CD4-positive, alpha-beta T cell treated with Interferon alpha-2 for 1 hour (primary cell): Measurements from ENCODE around the gene MTHFR.

ENCODE experiments used
- DNase-seq, 2 donors: peaks; one replicate each; pipeline ENCODE4 v3.0.0-alpha.2; 2020 to 2022

MTHFR gene

GRCh38 chr1:11780380-11781147 lies 25.2 kb downstream of the MTHFR start:
- DNase-seq: no peak

GRCh38 chr1:11779715-11780379 lies 25.9 kb downstream of the MTHFR start:
- no peak for DNase-seq

- DNase-seq: no peak
Observed at GRCh38 chr1:11778844-11779623, 26.7 kb downstream of the MTHFR start.

GRCh38 chr1:11778336-11778735 lies 27.4 kb downstream of the MTHFR start:
- DNase-seq: no peak

- DNase-seq: no peak
Observed at GRCh38 chr1:11777658-11778322, 28.0 kb downstream of the MTHFR start.

GRCh38 chr1:11774753-11775152 lies 31.0 kb downstream of the MTHFR start:
- no peak for DNase-seq

GRCh38 chr1:11772458-11772857 lies 33.3 kb downstream of the MTHFR start:
- no peak for DNase-seq

- no peak for DNase-seq
Observed at GRCh38 chr1:11771481-11772043, 34.2 kb downstream of the MTHFR start.

GRCh38 chr1:11770011-11770410 lies 35.8 kb downstream of the MTHFR start:
- no peak for DNase-seq

GRCh38 chr1:11769274-11769673 lies 36.5 kb downstream of the MTHFR start:
- no peak for DNase-seq

GRCh38 chr1:11768821-11769220 lies 36.9 kb downstream of the MTHFR start:
- no peak for DNase-seq

- no peak for DNase-seq
Observed at GRCh38 chr1:11767922-11768704, 37.7 kb downstream of the MTHFR start.

- no peak for DNase-seq
Observed at GRCh38 chr1:11766429-11766776, 39.4 kb downstream of the MTHFR start.

- no peak for DNase-seq
Observed at GRCh38 chr1:11765661-11766428, 39.9 kb downstream of the MTHFR start.

GRCh38 chr1:11764519-11764918 lies 41.2 kb downstream of the MTHFR start:
- DNase-seq: no peak

- no peak for DNase-seq
Observed at GRCh38 chr1:11764115-11764514, 41.6 kb downstream of the MTHFR start.

GRCh38 chr1:11761988-11762406 lies 43.8 kb downstream of the MTHFR start, which contains the start of gene C1orf167:
Gene C1orf167, plus strand, starts transcription at chr1:11762193. Its CDS starts 2,208 bp downstream, at chr1:11764401.
- DNase-seq: peak in 1 of 2 donors; percentile 30

- DNase-seq: no peak
Observed at GRCh38 chr1:11761285-11761684, 44.5 kb downstream of the MTHFR start.

- no peak for DNase-seq
Observed at GRCh38 chr1:11759791-11760190, 46.0 kb downstream of the MTHFR start.

GRCh38 chr1:11757047-11757446 lies 48.7 kb downstream of the MTHFR start:
- DNase-seq: no peak

GRCh38 chr1:11753555-11754208 lies 52.1 kb downstream of the MTHFR start:
- DNase-seq: no peak
